Fibroblast of skin of scalp (primary cell): ENCODE results near the gene CAMKK2. TPM values are rescaled to one million over a fixed set of nuclear protein-coding genes. Genes with fewer than 3 reads are reported as not detected.
A peak's percentile ranks its signal among the peaks of the same experiment; 100 is the strongest.
"Not testable (repeated sequence)": the region's sequence is repeated elsewhere in the genome, so short reads cannot be mapped to it uniquely, and the experiment has no call there.

Experiments
- DNase-seq: peaks from one replicate; pipeline ENCODE4 v3.0.0-alpha.2; 2013
- polyA plus RNA-seq, 2 experiments: library from polyadenylated mRNA; unstranded; fragments of 120-200 nt; gene quantifications; one replicate each; pipeline ENCODE4 v1.2.1, GENCODE V29; 2013; ENCODE audit not compliant: insufficient read length in 2 of 2

CAMKK2 gene
- polyA plus RNA-seq (2013, experiment 1 of 2; ENCODE audit: insufficient read length) = 24.7 TPM
- 25.1 TPM for polyA plus RNA-seq (2013, experiment 2 of 2; ENCODE audit: insufficient read length)

DNA sequence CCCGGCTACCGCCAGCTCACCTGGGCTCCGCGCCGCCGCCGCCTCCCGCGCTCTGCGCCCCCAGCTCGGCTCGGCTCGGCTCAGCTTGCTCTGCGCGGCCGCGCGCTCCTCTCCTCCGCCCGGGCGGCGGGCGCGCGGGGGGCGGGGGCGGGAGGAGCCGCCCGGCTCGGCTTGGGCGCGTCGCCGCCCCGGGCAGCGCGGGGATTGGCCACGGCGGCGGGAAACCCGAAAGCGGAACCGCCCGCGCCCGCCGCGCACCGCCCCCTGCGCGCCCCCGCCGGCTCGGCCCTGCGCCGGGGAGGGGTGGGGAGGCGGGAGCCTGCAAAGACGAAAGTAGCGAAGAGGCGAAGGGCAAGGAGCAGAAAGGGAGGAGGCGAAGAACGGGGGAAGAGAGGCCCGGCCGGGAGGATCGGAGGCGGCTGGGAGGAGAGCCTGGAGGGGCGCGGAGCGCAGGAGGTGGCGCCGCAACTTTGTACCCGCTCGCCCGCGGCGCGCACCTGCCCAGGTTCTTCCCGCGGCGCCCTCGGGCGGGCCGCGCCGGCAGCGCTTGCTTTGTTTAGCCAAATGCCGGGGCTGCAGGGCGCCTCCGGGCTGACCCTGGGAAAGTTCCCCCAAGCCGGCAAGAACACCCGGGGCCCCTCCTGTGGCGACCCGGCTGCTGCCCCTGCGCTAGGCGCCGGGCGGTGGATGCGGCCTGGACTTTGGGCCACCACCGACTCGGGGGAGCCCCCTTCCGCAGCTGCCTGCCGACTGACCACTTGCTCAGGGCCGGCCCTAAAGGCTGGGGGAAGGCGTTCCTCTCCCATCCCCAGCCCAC is at the start of gene CAMKK2:
TSS of gene CAMKK2 (minus strand) at position 92 of the 817 bp plus-strand sequence. CDS start 22,183 bp downstream, outside the sequence.
- DNase-seq = peak; percentile 86

DNA sequence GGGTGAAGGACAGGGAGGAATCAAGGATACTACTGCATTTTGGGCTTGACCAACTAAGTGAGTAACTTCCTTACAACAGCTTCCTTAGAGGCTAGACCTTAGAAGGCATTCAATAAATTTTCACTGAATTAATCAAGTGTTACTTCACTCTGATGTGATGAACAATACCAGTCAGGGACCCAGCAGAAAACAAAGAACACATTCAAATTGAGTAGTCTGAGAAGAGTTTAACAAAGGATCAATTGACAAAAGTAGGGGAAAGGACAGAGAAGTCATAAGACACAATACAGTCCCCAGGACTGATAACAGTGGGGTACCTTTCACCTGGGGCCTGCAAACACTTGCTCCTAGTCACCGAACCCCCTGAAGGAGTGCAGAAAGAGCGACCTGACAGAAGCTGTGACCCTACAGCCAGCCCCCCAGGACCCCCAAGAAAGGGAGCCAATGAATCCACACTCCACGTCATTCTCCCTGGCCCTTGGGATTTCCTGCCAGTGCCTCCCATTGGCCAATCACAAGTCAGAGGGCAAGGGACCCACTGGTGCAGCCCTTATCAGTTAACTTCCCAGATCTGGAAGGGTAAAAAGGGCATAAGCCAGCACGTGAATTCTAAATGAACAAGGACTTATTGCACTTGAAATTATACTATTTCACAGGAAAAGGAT is 48.8 kb upstream of the CAMKK2 start:
- DNase-seq = no peak

GRCh38 chr12:121344506-121344905 is 48.0 kb upstream of the CAMKK2 start:
- DNase-seq = no peak

DNA sequence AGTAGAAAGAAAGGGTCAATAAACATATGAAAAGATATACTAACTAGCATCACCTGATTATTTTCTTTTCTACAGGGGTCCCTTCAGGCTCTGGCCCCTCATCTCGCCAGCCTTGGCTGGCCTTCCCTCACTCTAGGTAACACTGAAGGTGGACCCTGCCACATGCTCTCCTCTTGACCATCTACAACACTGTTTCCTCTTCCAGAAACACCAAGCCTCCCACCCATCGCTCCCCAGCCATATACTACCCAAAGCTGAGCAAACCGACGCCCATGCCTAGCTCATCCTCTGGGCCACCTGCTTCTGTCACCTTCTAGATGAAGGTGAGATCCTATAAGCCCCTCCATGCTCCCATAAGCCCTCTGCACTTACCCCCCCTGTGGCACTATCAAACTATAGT is 40.9 kb upstream of the CAMKK2 start:
- DNase-seq = no peak

DNA sequence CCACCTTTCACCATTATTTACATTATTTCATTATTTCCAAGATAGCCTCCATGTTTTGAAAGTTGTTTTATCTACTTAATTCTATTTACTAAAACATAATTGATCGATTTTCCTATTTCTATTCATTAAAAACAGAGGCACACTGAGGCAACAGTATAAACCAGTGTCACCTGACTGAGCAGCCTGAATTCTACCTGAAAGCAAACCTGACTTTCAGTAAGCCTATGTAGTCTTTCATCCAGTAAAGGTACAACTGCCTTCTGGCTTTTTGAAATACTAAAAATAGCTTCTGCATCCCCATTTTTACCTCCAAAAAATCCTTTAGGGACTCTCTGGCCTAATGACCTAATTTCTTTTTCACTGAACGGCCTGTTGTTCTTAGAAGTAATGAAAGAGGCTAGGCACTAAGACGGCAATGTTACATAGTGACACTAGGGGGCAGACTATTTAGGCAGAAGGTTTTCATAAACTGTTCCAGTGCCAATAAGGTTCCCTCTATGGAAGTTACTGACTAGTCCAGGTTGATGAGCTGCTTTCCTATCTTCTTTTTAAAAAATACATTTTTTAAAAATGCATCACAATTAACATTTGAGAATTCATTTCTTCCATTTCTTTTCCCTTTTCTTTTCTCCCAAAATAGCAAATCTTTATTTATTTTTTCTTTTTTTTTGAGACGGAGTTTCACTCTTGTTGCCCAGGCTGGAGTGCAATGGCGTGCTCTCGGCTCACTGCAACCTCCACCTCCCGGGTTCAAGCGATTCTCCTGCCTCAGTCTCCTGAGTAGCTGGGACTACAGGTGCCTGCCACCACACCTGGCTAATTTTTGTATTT is 38.2 kb upstream of the CAMKK2 start:
- peak; percentile 67 for DNase-seq

DNA sequence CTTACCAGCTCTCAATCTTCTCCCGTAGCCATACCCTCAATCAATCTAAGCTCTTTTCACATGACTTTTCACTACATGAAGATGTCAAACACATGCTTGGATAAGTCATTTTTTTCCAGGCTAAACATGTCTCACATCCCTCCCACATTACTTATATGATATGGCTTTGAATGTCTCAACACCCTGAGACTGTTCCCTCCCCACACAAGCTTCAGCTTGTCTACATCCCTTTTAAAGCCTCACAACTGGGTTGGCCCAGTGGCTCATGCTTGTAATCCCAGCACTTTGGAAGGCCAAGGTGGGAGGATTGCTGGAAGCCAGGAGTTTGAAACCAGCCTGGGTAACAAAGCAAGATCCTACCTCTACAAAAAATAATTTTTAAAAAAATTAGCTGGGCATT is 37.2 kb upstream of the CAMKK2 start:
- DNase-seq = no peak

GRCh38 chr12:121331248-121331647 is 34.7 kb upstream of the CAMKK2 start:
- DNase-seq = no peak

DNA sequence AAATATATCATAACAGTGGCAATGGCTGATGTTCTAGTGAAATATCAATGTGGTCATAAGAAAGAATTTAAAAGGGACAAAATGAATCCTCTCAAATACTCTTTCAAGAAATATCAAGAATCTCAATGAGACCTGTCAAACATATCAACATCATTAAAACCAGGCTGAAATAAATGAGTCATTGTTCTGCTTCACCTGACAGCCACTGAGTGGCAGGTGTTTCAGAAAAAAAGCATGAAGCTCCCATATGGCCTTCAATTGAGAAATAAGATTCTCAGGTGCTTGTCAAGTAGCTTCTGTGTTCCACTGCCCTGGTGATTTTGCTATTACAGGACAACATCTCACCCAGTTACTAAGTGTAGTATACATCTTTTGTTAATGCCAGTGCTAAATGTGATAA is 34.2 kb upstream of the CAMKK2 start:
- no peak for DNase-seq

DNA sequence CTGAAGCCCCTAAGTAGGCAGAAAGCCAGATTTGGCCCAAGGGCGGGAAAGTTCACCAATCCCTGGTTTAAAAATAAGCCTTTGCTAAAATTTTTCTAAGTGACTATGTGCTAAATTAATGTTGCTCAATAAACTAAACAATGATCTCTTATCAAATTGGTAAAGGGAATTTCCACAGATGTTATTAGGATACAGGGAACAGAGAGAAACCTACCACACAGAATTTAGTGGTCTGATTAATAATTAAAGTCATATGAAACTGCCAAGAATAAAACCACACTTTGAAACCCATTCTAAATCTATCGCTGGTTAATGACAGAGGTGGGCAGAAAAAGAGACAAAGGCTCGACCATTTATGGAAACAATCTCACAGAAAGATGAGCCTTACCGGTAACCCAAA is 33.7 kb upstream of the CAMKK2 start:
- DNase-seq = no peak

DNA sequence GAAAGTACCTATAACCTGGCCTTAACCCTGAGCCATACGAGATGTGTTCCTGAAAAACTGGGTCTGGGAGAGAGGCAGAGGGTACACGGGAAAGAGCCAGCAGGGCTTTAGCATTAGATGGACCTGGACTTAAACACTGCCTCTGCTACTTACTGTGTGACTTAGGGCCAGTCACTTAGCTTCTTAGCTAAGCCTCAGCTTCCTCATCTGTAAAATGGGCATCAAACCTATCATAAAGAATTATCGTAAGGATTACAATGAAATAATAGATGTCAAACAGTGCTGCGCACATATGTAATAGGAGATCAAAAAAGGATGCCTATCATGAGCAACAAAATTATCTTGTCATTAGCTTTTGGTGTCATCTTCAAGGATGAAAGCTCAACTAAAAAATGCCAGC is 32.1 kb upstream of the CAMKK2 start:
- DNase-seq = no peak

GRCh38 chr12:121326996-121327674 is 30.6 kb upstream of the CAMKK2 start:
- DNase-seq = no peak

DNA sequence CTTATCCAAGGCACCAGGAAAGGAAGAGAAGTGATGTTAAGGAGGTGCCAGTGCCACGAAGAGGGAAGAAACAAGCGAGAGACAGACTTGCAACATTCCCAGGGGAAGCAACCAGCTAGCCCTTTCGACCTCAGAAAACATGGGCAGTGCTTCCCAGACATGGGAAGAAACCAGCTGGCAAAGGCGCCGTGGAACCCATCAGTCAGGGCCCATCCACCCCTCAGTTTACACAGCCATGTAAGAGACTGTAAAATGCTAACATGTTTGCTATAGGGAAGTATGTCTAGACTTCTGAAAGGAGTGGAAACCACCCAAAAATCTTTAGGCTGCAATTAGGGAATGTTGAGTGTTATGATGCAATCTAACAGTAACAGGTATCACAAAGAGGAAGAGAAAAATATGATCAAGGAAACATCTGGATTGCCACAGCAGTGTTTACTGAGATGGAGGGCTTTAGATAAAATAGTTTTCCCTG is 29.4 kb upstream of the CAMKK2 start:
- peak; percentile 26 for DNase-seq

DNA sequence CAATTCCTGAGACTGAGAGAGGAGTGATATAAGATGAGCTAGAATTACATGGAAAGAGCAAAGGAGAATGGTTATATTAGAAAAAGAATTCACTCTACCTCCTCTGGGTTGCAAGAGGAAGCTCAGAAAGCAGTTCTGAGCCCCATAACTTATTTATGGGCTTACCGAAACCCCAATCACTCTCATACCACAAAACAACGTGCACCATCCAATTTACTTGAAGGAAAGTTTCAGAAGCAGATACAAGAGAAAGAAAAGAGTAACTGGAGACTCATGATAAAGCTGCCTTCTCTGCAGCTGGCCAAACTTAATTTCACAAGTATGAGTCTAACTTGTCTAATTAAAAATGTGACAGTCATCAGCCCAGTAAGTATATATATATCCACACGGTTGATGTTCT is 27.4 kb upstream of the CAMKK2 start:
- no peak for DNase-seq

DNA sequence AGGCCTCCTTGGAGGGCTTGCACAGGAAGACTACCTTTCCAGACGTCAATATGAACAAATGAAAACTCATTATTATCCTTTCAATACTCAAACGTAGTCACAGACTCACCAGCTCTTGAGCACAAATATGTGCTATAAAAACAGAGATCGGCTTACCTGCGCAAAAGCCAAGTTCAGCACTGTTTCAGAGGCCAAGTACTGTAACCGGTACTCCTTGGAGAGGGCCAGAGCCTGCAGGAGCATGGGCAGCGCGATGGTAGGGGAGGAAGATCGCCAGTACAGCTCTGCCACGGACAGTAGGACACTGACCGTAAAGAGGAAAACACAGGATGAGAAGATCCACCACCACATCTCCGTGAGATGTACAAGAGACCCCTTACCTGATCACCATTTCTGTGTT is 21.6 kb upstream of the CAMKK2 start:
- DNase-seq = no peak

- no peak for DNase-seq
Observed at GRCh38 chr12:121314431-121314830, 17.9 kb upstream of the CAMKK2 start.

- DNase-seq = not testable (repeated sequence)
Observed at GRCh38 chr12:121310231-121310630, 13.7 kb upstream of the CAMKK2 start.

DNA sequence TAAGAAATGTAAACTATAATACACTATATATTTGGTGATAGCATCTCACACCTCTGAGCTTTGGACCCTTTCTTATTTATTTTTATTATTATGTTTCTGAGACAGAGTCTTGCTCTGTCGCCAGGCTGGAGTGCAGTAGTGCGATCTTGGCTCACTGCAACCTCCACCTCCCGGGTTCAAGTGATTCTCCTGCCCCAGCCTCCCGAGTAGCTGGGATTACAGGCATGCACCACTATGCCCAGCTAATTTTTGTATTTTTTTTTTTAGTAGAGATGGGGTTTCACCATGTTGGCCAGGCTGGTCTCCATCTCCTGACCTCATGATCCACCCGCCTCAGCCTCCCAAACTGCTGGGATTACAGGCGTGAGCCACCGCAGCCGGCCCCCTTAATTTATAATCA is 10.9 kb upstream of the CAMKK2 start:
- not testable (repeated sequence) for DNase-seq

- DNase-seq = no peak
Observed at GRCh38 chr12:121304306-121304705, 7.8 kb upstream of the CAMKK2 start.

- DNase-seq = no peak
Observed at GRCh38 chr12:121301876-121302275, 5.4 kb upstream of the CAMKK2 start.

- no peak for DNase-seq
Observed at GRCh38 chr12:121300083-121300819, 3.7 kb upstream of the CAMKK2 start.

GRCh38 chr12:121299662-121300061 is 3.2 kb upstream of the CAMKK2 start:
- no peak for DNase-seq

- not testable (repeated sequence) for DNase-seq
Observed at GRCh38 chr12:121298411-121298810, 1.9 kb upstream of the CAMKK2 start.
